ENCODE results near the gene PNLIPRP2. TPM values are rescaled to one million over a fixed set of nuclear protein-coding genes. Genes with fewer than 3 reads are reported as not detected.

PNLIPRP2 gene
- total RNA-seq, 1 donor: not detected

GRCh38 chr10:116688741-116689495 is 68.2 kb downstream of the PNLIPRP2 start:
- TF ChIP-seq, protein P1, sequence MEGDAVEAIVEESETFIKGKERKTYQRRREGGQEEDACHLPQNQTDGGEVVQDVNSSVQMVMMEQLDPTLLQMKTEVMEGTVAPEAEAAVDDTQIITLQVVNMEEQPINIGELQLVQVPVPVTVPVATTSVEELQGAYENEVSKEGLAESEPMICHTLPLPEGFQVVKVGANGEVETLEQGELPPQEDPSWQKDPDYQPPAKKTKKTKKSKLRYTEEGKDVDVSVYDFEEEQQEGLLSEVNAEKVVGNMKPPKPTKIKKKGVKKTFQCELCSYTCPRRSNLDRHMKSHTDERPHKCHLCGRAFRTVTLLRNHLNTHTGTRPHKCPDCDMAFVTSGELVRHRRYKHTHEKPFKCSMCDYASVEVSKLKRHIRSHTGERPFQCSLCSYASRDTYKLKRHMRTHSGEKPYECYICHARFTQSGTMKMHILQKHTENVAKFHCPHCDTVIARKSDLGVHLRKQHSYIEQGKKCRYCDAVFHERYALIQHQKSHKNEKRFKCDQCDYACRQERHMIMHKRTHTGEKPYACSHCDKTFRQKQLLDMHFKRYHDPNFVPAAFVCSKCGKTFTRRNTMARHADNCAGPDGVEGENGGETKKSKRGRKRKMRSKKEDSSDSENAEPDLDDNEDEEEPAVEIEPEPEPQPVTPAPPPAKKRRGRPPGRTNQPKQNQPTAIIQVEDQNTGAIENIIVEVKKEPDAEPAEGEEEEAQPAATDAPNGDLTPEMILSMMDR (IDR thresholded peaks at IDR 0.05; ENCODE audit: insufficient read depth, low read depth, low read length): no peak
- no peak for DNase-seq (ENCODE audit: low read depth)
- H3K4me3 ChIP-seq (ENCODE audit: low read depth, low read length): no peak overlapping the region

DNA sequence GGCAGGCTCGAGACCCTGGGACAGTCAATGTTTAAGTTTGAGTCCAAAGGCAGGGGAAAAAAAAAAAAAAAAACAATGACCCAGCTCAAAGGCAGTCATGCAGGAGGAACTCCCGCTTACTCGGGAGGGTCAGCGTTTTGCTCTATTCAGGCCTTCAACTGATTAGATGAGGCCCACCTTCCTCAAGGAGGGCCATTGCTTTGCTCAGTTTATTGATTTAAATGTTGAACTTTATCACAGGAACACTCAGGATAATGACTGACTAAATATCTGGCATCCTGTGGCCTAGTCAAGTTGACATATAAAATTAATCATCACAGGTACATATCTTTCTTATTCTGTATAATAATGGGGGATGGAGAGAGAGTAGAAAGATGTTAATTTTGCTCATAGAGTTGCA is 69.0 kb downstream of the PNLIPRP2 start:
- H3K4me3 ChIP-seq (ENCODE audit: low read depth, low read length): no peak overlapping the region
- DNase-seq (ENCODE audit: low read depth): no peak
- TF ChIP-seq, protein P1 (IDR thresholded peaks at IDR 0.05; ENCODE audit: insufficient read depth, low read depth, low read length): no peak

- DNase-seq (ENCODE audit: low read depth): peak; percentile 46
- TF ChIP-seq, protein P1 (IDR thresholded peaks at IDR 0.05; ENCODE audit: insufficient read depth, low read depth, low read length): no peak
- H3K4me3 ChIP-seq (ENCODE audit: low read depth, low read length): no peak overlapping the region
Measured at GRCh38 chr10:116690356-116691322, 69.9 kb downstream of the PNLIPRP2 start.

DNA sequence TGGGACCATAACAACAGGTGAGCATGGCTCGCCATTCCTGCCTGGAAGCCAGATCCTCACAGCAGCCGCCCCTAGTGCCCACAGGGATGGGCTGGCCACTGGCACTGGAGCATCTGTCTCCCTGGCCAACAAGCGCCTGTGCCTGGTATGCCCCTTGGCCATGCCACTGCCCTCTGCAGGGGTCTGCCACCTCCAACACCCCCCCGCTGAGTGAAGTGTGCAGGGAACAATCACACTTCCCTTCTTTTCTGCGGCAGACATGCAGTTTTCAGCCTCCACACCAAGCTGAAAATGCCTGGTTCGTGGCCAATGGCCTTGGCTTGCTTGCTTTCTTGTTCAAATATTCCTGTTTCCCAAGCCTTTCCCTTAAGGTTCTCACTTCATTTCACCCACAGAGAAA is 70.9 kb downstream of the PNLIPRP2 start:
- TF ChIP-seq, protein P1 (IDR thresholded peaks at IDR 0.05; ENCODE audit: insufficient read depth, low read depth, low read length): no peak

GRCh38 chr10:116692225-116692624 is 71.5 kb downstream of the PNLIPRP2 start:
- TF ChIP-seq, protein P1 (IDR thresholded peaks at IDR 0.05; ENCODE audit: insufficient read depth, low read depth, low read length): no peak
- DNase-seq (ENCODE audit: low read depth): no peak
- no peak overlapping the region for H3K4me3 ChIP-seq (ENCODE audit: low read depth, low read length)

More for the DNA sequence above, 70.9 kb downstream of the PNLIPRP2 start:
- H3K4me3 ChIP-seq (ENCODE audit: low read depth, low read length): no peak overlapping the region
- no peak for DNase-seq (ENCODE audit: low read depth)

GRCh38 chr10:116694243-116694926 is 73.6 kb downstream of the PNLIPRP2 start:
- no peak overlapping the region for H3K4me3 ChIP-seq (ENCODE audit: low read depth, low read length)
- no peak for DNase-seq (ENCODE audit: low read depth)
- TF ChIP-seq, protein P1 (IDR thresholded peaks at IDR 0.05; ENCODE audit: insufficient read depth, low read depth, low read length): no peak
